SK-N-SH treated with all-trans-retinoic acid at 6 μM for 48 hours (cell line): ENCODE results near the gene UGT1A4.

ENCODE experiments used
- ATAC-seq: fragments of 200-7000 bp; cut with Tn5 transposase; 3 replicates; pipeline ENCODE4 v1.9.1; 2020; ENCODE audit warnings: mild to moderate bottlenecking, moderate library complexity
- CSDC2 ChIP-seq: fragments of 250-450 bp; sonication (Bioruptor Pico); IDR thresholded peaks from 2 replicates; pipeline ENCODE4 v1.5.0; 2020; ENCODE audit warnings: mild to moderate bottlenecking, moderate library complexity
- GLIS3 ChIP-seq: fragments of 250-450 bp; sonication (Bioruptor Pico); IDR thresholded peaks from 2 replicates; pipeline ENCODE4 v1.5.0; 2020; ENCODE audit warnings: mild to moderate bottlenecking, moderate library complexity
- ISL1 ChIP-seq: fragments of 250-450 bp; sonication (Bioruptor Pico); IDR thresholded peaks from 2 replicates; pipeline ENCODE4 v2.1.2; 2022; ENCODE audit warnings: mild to moderate bottlenecking, moderate library complexity
- OSR1 ChIP-seq: fragments of 250-450 bp; sonication (Bioruptor Pico); IDR thresholded peaks from 2 replicates; pipeline ENCODE4 v1.8.0; 2022; ENCODE audit warnings: moderate library complexity, mild to moderate bottlenecking, inconsistent platforms
- PATZ1 ChIP-seq: fragments of 250-450 bp; sonication (Bioruptor Pico); IDR thresholded peaks from 2 replicates; pipeline ENCODE4 v1.8.0; 2020; ENCODE audit warnings: mild to moderate bottlenecking, moderate library complexity, borderline replicate concordance
- POU6F1 ChIP-seq: fragments of 250-450 bp; sonication (Bioruptor Pico); IDR thresholded peaks from 2 replicates; pipeline ENCODE4 v1.8.0; 2021; ENCODE audit warnings: low read depth, mild to moderate bottlenecking, moderate library complexity, borderline replicate concordance
- PPARA ChIP-seq: fragments of 250-450 bp; sonication (Bioruptor Pico); IDR thresholded peaks from 2 replicates; pipeline ENCODE4 v1.5.0; 2020; ENCODE audit warnings: mild to moderate bottlenecking, borderline replicate concordance
- RARB ChIP-seq: fragments of 250-450 bp; sonication (Bioruptor Pico); IDR thresholded peaks from 2 replicates; pipeline ENCODE4 v1.8.0; 2021; ENCODE audit warnings: mild to moderate bottlenecking, moderate library complexity
- SNAI2 ChIP-seq: fragments of 250-450 bp; sonication (Bioruptor Pico); IDR thresholded peaks from 2 replicates; pipeline ENCODE4 v1.5.0; 2020; ENCODE audit warnings: mild to moderate bottlenecking, moderate library complexity
- TSHZ2 ChIP-seq: fragments of 250-450 bp; sonication (Bioruptor Pico); IDR thresholded peaks from 2 replicates; pipeline ENCODE4 v1.5.0; 2020; ENCODE audit warnings: mild to moderate bottlenecking, moderate library complexity
- ZFP3 ChIP-seq: fragments of 250-450 bp; sonication (Bioruptor Pico); IDR thresholded peaks from 2 replicates; pipeline ENCODE4 v1.5.0; 2020; ENCODE audit warnings: mild to moderate bottlenecking, moderate library complexity
- ZFP30 ChIP-seq: fragments of 450-650 bp; formaldehyde crosslinking; IDR thresholded peaks from 2 replicates; pipeline ENCODE4 v1.5.0; 2022; ENCODE audit warnings: mild to moderate bottlenecking, moderate library complexity
- ZNF565 ChIP-seq: fragments of 450-650 bp; formaldehyde crosslinking; conservative IDR thresholded peaks from 2 replicates; pipeline ENCODE4 v1.5.0; 2020; ENCODE audit warnings: low read depth, mild to moderate bottlenecking, moderate library complexity
- ZNF70 ChIP-seq: fragments of 450-650 bp; formaldehyde crosslinking; IDR thresholded peaks from 2 replicates; pipeline ENCODE4 v1.5.0; 2020; ENCODE audit warnings: mild to moderate bottlenecking, moderate library complexity
- ZNF8 ChIP-seq: fragments of 450-650 bp; formaldehyde crosslinking; IDR thresholded peaks from 2 replicates; pipeline ENCODE4 v1.5.0; 2020; ENCODE audit warnings: mild to moderate bottlenecking, moderate library complexity

UGT1A4 gene

GRCh38 chr2:233800208-233800607 is 81.7 kb downstream of the UGT1A4 start (continued):
- TF ChIP-seq PATZ1 (CRISPR knock-in tag): no peak
- TF ChIP-seq, all 23 proteins: peak for 0

- ATAC-seq: no peak
- TF ChIP-seq CSDC2 (CRISPR knock-in tag): no peak
- no peak for TF ChIP-seq RARB (CRISPR knock-in tag)
- TF ChIP-seq ZFP3 (CRISPR knock-in tag): no peak
- TF ChIP-seq ISL1 (CRISPR knock-in tag): no peak
- TF ChIP-seq SNAI2 (CRISPR knock-in tag): no peak
- TF ChIP-seq ZFP30 (CRISPR knock-in tag): no peak
Measured at GRCh38 chr2:233801357-233802131, 83.0 kb downstream of the UGT1A4 start.

GRCh38 chr2:233802132-233802815 is 83.7 kb downstream of the UGT1A4 start:
- TF ChIP-seq RARB (CRISPR knock-in tag): no peak
- no peak for ATAC-seq

- TF ChIP-seq POU6F1 (CRISPR knock-in tag): no peak
- TF ChIP-seq ZFP3 (CRISPR knock-in tag): no peak
- no peak for TF ChIP-seq ZFP30 (CRISPR knock-in tag)
- no peak for TF ChIP-seq ZNF70
- TF ChIP-seq TSHZ2 (CRISPR knock-in tag): no peak
- no peak for TF ChIP-seq ISL1 (CRISPR knock-in tag)
- no peak for TF ChIP-seq OSR1 (CRISPR knock-in tag)
- TF ChIP-seq ZNF565: no peak
- no peak for TF ChIP-seq GLIS3 (CRISPR knock-in tag)
- TF ChIP-seq ZNF8 (CRISPR knock-in tag): no peak
- no peak for TF ChIP-seq PPARA (CRISPR knock-in tag)
- no peak for ATAC-seq
Measured at GRCh38 chr2:233803292-233803911, 84.9 kb downstream of the UGT1A4 start.

- no peak for TF ChIP-seq TSHZ2 (CRISPR knock-in tag)
- no peak for ATAC-seq
Measured at GRCh38 chr2:233803994-233804393, 85.5 kb downstream of the UGT1A4 start.
